Upper lobe of left lung (tissue), 4 donors: ENCODE data around the gene RNF166.

Experiments used
- CTCF ChIP-seq, 6 experiments: fragments of 450-650 bp in 4 of 6; fragments of 200-600 bp in 2 of 6; sonication (generic) in 2 of 6; IDR thresholded peaks; one replicate each; pipeline ENCODE4 v1.5.1; 2016 to 2019; ENCODE audit warnings: antibody characterized with exemption in 6 of 6
- POLR2A ChIP-seq, 4 donors: fragments of 450-650 bp; IDR thresholded peaks; one replicate each; pipeline ENCODE4 v1.5.1; 2016 to 2017; ENCODE audit warnings: antibody characterized with exemption in 4 of 4, mild to moderate bottlenecking in 2 of 4

GRCh38 chr16:88727871-88728270 lies 21.7 kb upstream of the RNF166 start:
- TF ChIP-seq POLR2A (IDR thresholded peaks at IDR 0.05) (no peak), CTCF (IDR thresholded peaks at IDR 0.05) (no peak)
